Fibroblast of upper back skin (primary cell): ENCODE data around the gene C2orf80.
"Not testable (repeated sequence)": the region's sequence is repeated elsewhere in the genome, so short reads cannot be mapped to it uniquely, and the experiment has no call there.

ENCODE experiments used
- DNase-seq: peaks from one replicate; pipeline ENCODE4 v3.0.0-alpha.2; 2013

Gene C2orf80

GRCh38 chr2:208175840-208176153 lies 14.0 kb downstream of the C2orf80 start:
- no peak for DNase-seq

- peak; percentile 72 for DNase-seq
Observed at GRCh38 chr2:208175069-208175839, 14.6 kb downstream of the C2orf80 start.

- no peak for DNase-seq
Observed at GRCh38 chr2:208174144-208174543, 15.7 kb downstream of the C2orf80 start.

- DNase-seq = no peak
Observed at GRCh38 chr2:208172125-208172524, 17.7 kb downstream of the C2orf80 start.

DNA sequence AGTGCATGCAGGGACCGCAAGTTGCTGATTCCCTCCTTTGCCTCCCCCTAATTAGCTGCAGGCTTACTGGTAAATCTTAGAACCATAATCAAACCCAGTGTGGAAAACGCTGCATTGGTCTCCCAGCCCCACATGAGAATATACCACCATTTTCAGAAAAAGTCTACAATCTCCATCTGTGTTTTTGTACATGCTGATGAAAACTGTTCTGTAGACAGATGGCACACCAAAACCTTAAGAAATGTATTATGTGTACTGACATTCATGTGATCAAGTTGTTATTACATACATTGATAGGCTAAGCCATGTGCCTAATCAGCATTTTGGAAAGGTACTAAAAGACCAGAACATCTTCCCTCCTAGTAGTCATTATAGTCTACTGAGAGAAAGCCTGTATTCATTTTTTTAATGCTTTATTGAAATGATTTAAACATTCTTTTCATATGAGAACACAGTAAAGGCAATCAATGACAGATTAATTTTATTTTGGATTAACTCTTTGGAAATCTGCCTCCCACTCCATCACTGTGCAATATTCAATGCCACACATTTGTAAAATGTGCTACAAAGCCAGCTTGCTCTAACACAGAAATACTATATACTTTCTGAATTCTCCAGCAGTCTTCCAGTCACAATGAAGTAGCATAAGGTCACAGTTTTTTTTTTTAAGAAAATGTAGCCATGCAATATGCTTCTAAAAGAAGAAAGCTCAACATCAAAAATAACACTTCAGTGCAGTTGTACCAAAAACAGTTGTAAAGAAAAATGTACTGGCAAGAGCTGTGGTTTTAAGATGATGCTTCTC lies 24.7 kb downstream of the C2orf80 start:
- no peak for DNase-seq

DNA sequence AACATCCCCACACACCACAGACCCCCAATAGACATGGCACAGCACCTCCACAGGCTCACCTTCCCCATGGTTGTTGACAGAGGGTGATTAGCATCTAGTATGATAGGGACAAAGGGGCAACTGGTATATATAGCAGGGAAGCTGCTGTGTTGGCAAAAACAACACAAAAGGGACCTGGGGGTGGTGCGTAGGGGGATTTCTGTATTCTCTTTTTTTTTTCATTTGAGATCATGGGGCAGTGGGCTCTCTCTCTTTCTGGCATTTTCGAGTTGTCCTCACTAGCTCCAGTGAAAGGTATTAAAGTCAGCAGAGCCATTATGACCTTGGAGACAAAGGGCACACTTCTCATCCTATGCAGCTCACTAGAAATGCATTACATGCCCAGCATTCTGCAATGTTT lies 26.3 kb downstream of the C2orf80 start, which contains the start of gene CRYGA:
Gene CRYGA, minus strand, starts transcription at position 101 of the 400 bp plus-strand sequence. Its CDS starts 33 bp downstream, at position 68.
- DNase-seq = no peak

- DNase-seq = no peak
Observed at GRCh38 chr2:208156439-208156838, 33.4 kb downstream of the C2orf80 start.

DNA sequence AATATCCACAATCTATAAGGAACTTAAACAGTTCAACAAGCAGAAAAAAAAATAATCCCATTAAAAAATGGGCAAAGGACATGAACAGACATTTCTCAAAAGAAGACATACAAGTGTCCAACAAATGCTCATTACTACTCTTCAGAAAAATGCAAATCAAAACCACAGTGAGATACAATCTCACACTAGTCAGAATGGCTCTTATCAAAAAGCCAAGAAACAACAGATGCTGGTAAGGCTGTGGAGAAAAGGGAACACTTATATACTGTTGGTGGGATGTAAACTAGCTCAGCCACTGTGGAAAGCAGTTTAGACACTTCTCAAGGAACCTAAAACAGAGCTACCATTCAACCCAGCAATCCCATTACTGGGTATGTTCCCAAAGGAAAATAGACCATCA lies 36.7 kb downstream of the C2orf80 start:
- no peak for DNase-seq

- no peak for DNase-seq
Observed at GRCh38 chr2:208150956-208151355, 38.9 kb downstream of the C2orf80 start.

- no peak for DNase-seq
Observed at GRCh38 chr2:208150094-208150493, 39.7 kb downstream of the C2orf80 start.

GRCh38 chr2:208148803-208149202 lies 41.0 kb downstream of the C2orf80 start:
- DNase-seq = no peak

- no peak for DNase-seq
Observed at GRCh38 chr2:208147759-208148158, 42.1 kb downstream of the C2orf80 start.

DNA sequence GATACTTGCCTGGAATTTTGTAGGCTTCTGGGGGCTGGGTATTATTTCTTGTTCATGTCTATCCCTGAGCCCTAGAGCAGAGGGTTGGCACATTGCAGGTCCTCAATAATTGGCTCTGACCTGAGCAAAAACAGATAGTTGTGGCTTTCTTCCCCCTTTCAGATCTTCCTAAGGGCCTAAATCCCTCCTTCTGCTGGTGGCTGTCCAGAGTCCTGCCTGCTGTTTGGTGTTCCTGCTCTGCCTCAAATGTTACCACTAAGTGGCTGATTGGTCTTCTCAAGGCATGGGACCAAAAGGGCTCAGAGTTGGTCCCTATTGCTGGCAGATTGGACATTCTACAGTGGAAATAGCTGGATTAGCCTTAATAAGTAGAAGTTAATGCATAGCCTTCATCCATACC lies 42.8 kb downstream of the C2orf80 start:
- DNase-seq = no peak

DNA sequence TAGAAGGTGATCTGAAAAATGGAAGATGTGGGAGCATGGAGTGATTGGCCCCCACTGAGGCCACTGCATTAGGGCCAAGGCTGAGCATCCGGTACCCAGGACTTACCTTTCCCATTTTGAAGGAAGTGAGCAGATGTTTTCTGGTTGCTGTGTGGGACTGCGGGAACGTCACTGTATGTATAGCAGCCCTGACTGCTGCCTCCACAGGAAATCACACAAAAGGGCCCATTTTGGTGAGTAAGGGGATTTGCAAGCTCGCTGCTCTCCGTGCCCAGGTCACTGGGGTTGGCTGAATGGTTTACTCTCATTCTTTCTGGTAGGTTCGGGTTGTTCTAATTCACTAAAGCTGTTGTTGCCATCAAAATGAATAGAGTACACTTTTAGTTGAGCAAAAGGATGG lies 43.8 kb downstream of the C2orf80 start, which contains the start of gene CRYGB:
Gene CRYGB, minus strand, starts transcription at position 153 of the 400 bp plus-strand sequence. Its CDS starts 38 bp downstream, at position 115.
- no peak for DNase-seq

DNA sequence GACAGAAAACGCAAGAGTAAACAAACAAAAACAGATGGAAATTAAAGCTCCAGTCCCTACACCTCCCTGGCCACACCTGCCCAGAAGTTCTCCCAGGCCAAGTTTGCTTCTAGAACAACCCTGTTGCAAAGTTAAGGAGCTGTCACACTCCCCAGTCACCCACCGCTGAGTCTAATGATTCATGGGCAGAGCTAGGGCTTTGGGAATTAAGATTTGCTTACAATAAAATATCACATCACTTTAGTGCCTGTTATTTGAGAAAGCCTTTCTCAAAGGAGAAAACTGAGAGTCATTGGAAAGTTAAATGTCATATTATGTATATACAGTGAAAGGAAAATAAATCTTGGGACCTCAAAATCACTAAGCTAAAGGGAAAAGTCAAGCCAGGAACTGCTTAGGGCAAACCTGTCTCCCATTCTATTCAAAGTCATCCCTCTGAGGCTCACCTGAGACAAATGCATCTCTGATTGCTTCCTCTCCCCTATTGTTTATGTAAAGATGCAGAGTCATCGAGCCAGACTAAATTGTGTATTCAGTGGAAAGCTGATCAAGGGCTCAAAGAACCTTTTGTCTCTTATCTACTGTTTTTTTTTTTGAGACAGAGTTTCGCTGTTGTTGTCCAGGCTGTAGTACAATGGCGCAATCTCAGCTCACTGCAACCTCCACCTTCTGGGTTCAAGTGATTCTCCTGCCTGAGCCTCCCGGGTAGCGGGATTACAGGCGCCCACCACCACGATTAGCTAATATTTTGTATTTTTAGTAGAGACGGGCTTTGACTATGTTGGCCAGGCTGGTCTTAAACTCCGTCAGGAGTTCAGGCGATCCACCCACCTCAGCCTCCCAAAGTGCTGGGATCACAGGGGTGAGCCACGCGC lies 46.7 kb downstream of the C2orf80 start:
- no peak for DNase-seq

DNA sequence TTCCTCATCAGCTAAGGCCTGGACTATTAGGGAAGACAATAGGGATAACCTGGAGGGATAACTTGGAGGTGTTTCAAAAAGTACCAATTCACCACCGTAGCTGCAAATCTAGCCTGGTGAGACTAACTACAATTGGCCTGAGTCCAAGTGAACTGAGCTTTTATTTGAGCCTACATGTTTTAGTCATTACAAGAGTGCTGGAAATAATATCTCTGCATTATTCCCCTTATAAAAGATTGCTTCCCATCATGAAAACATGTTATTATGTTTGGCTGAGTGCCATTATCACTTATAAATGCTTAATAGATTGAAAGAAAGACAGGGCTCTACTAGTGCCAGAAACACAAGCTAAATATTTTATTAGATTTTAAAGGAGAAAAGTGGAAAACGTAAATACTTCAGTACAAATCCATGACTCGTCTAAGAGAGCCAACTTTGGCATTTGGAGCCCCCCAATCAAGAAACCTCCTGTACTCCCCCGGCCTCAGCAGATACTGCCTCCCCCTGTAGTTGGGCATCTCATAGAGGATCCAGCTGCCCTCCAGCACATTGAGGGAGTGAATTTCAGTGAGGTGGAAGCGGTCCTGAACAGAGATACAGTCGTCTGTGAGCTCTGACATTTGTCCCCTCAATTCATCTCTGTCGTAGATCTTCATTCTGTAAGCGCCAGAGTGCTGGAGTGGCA lies 47.4 kb downstream of the C2orf80 start:
- DNase-seq = peak; percentile 14

GRCh38 chr2:208139447-208139846 lies 50.4 kb downstream of the C2orf80 start:
- DNase-seq = no peak

- not testable (repeated sequence) for DNase-seq
Observed at GRCh38 chr2:208138334-208138733, 51.5 kb downstream of the C2orf80 start.

DNA sequence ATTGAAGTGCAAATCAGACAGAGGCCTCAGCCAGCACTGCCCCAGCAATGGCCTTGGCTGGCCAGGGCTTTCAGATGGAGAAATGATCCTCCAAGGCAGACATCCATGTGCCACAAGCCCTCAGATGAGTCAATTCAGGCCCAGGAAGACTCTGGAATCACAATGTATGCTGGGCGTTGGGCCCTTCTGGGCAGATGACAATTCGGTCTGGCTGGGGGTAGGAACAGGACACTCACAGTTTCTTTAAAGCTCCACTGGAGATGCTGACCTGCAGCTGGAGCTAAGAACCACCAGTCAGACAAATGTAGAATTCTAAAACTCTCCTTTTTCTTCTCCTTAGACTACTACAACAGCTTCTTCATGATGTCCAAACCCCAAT lies 53.1 kb downstream of the C2orf80 start:
- DNase-seq = no peak

DNA sequence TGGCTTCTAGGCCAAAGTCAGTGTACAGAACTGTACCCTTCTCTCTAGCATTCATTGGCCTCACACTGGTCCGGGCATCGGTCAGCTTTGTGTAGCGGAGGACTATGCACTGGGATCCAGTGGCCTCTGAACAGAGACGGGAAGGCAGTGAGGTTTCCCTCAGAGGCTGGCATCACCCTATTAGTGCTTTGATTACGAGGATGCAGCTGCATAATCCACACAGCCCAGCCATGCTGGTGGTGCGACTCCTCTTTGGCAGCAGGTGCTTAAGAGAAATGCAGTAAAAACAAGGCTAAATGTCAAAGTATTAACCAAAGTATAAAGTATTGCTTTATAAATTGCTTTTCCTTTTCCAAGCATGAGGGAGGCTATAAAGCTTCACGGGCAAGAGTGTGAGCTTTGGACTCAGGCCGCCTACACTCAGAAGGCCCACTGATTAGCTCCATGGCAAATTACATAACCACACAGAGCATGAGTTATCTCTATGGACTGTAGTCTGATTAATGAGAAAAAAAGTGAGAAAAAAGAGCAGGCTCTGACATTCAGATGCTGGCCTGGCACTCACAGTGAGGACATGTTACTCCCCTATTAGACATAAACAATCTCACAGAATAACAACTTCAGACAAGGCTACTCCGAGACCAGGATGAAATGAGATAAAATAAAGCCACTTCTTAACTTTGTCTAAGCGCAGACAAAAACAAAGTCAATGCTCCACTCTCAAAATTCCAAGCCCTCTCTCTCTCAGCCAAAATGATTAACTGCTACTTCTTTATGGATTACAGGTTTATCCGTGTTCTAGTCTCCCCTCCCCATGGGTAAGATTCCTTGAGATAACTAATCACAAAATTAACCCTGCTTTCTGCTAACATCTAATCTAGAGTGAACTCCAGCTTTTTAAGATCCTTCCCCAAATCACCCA lies 53.8 kb downstream of the C2orf80 start:
- no peak for DNase-seq

GRCh38 chr2:208134928-208135586 lies 54.8 kb downstream of the C2orf80 start:
- DNase-seq = no peak
